ENCODE data around the gene MIA.
"Not testable (repeated sequence)": the region's sequence is repeated elsewhere in the genome, so short reads cannot be mapped to it uniquely, and the experiment has no call there.

The MIA gene

GRCh38 chr19:40825460-40826095 lies 50.3 kb downstream of the MIA start:
- DNase-seq: not testable (repeated sequence)

DNA sequence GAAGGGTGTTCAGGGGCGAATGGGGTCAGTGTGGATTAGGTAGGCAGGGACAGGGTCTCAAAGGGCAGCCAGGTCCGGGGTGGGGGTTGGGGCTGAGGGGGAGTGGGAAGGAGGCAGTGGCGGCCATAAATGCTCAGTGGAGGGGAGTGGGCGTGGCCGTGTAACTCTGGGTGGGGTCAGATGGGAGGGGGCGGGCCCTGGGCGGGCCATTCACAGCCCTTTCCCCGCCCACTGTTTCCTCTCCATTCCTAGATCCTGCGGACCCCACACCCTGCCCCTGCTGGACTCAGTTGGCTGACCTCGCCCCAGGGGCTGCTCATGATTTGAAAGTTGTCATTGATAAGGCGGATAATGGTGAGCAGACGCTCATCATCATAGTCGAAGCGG lies 51.0 kb downstream of the MIA start:
- not testable (repeated sequence) for DNase-seq

GRCh38 chr19:40826699-40827385 lies 51.5 kb downstream of the MIA start:
- not testable (repeated sequence) for DNase-seq
